H1 (cell line): ENCODE measurements around the gene LARP1. TPM values are rescaled to one million over a fixed set of nuclear protein-coding genes. Genes with fewer than 3 reads are reported as not detected.
A peak's percentile ranks its signal among the peaks of the same experiment; 100 is the strongest.

Experiments used
- CTCF ChIA-PET: fragments of 300-600 bp; sonication (Branson Sonifier 250); formaldehyde crosslinking; loops from one replicate; lab custom pipeline; 2021; ENCODE audit not compliant: partially characterized antibody; lab: Charles Lee
- POLR2A ChIA-PET: fragments of 300-600 bp; sonication (Branson Sonifier 250); formaldehyde crosslinking; loops from one replicate; lab custom pipeline; 2021; ENCODE audit warnings: inconsistent platforms; ENCODE audit not compliant: partially characterized antibody; lab: Charles Lee
- DNase-seq, 2 experiments: peaks; one replicate each; pipeline versions ENCODE4 v3.0.0 to v3.0.0-alpha.2; 2010 to 2022; ENCODE audit warnings: low spot score in 2 of 2, low read depth in 1 of 2, mixed read lengths in 1 of 2
- FAIRE-seq: peaks from 2 replicates; lab custom pipeline; 2011; peaks lifted over from hg19 to GRCh38; lab: Jason Lieb, UNC
- H2AFZ ChIP-seq: 2 replicates; pipeline ENCODE4 v1.8.1; 2012; ENCODE audit warnings: low read length, inconsistent platforms
- H2AK5ac ChIP-seq: 2 replicates; pipeline ENCODE4 v1.6.1; 2013; ENCODE audit warnings: low read depth, low read length
- H2BK120ac ChIP-seq: replicated peaks from 2 replicates; pipeline ENCODE3; 2013; ENCODE audit warnings: low read depth, low read length, inconsistent platforms
- H2BK12ac ChIP-seq: 2 replicates; pipeline ENCODE4 v1.6.1; 2013; ENCODE audit warnings: low read depth, low read length
- H2BK15ac ChIP-seq: 2 replicates; pipeline ENCODE4 v1.6.1; 2013; ENCODE audit warnings: low read length
- H2BK20ac ChIP-seq: 2 replicates; pipeline ENCODE4 v1.6.1; 2013; ENCODE audit warnings: low read length
- H2BK5ac ChIP-seq: 2 replicates; pipeline ENCODE4 v1.6.1; 2013; ENCODE audit warnings: low read depth, low read length
- H3K14ac ChIP-seq: 2 replicates; pipeline ENCODE4 v1.6.1; 2013; ENCODE audit warnings: inconsistent platforms; ENCODE audit not compliant: insufficient read length
- H3K18ac ChIP-seq: 2 replicates; pipeline ENCODE4 v1.6.1; 2013; ENCODE audit warnings: low read length; ENCODE audit errors: extremely low read depth
- H3K23ac ChIP-seq: 2 replicates; pipeline ENCODE4 v1.6.1; 2013; ENCODE audit warnings: inconsistent platforms; ENCODE audit not compliant: insufficient read length
- H3K23me2 ChIP-seq: 2 replicates; pipeline ENCODE4 v1.6.1; 2013; ENCODE audit warnings: low read depth, low read length
- H3K27ac ChIP-seq: 2 replicates; pipeline ENCODE4 v1.6.1; 2011; ENCODE audit warnings: low read depth, low read length, inconsistent platforms
- H3K27me3 ChIP-seq, 4 experiments: replicated peaks in 1 of 4; 1 replicate in 1 of 4; 2 replicates in 3 of 4; pipeline versions ENCODE4 v1.6.1 to v1.8.1; 2011 to 2013; ENCODE audit warnings: low read length in 3 of 4, mild to moderate bottlenecking in 3 of 4, inconsistent platforms in 2 of 4, mixed read lengths in 2 of 4, moderate library complexity in 1 of 4; ENCODE audit not compliant: control insufficient read depth in 3 of 4, insufficient read depth in 3 of 4; ENCODE audit errors: extremely low read depth in 1 of 4
- H3K36me3 ChIP-seq, 4 experiments: 2 replicates each; pipeline versions ENCODE4 v1.6.1 to v1.8.1; 2011 to 2013; ENCODE audit warnings: mild to moderate bottlenecking in 4 of 4, low read length in 3 of 4, moderate library complexity in 2 of 4, control low read depth in 1 of 4, inconsistent platforms in 1 of 4; ENCODE audit not compliant: insufficient read depth in 4 of 4, control insufficient read depth in 2 of 4
- H3K4ac ChIP-seq: replicated peaks from 2 replicates; pipeline ENCODE3; 2013; ENCODE audit warnings: low read length, low read depth, mixed read lengths, inconsistent platforms; ENCODE audit not compliant: insufficient read length
- H3K4me1 ChIP-seq, 4 experiments: replicated peaks in 1 of 4; 1 replicate in 1 of 4; 2 replicates in 3 of 4; pipeline versions ENCODE4 v1.6.1 to v1.8.1; 2011 to 2013; ENCODE audit warnings: low read length in 3 of 4, inconsistent platforms in 2 of 4, mixed read lengths in 1 of 4; ENCODE audit not compliant: insufficient read depth in 4 of 4, control insufficient read depth in 3 of 4
- H3K4me2 ChIP-seq, 2 experiments: 2 replicates each; pipeline versions ENCODE4 v1.6.1 to v1.8.1; 2011 to 2013; ENCODE audit warnings: low read depth in 2 of 2, low read length in 2 of 2, control low read depth in 1 of 2, inconsistent platforms in 1 of 2, mild to moderate bottlenecking in 1 of 2; ENCODE audit not compliant: insufficient read depth in 1 of 2
- H3K4me3 ChIP-seq, 4 experiments: fragments of 200-600, 300-600 bp in 1 of 4; sonication (generic), shearing (Covaris generic), sonication (Bioruptor Twin) in 1 of 4; 2 replicates each; pipeline versions ENCODE4 v1.5.1 to v1.8.1; 2011 to 2016; ENCODE audit warnings: low read length in 4 of 4, low read depth in 3 of 4, control low read depth in 2 of 4, inconsistent platforms in 2 of 4, mild to moderate bottlenecking in 2 of 4, mixed read lengths in 1 of 4, moderate library complexity in 1 of 4; ENCODE audit not compliant: insufficient read depth in 2 of 4; ENCODE audit errors: extremely low read depth in 1 of 4
- H3K56ac ChIP-seq: replicated peaks from 2 replicates; pipeline ENCODE3; 2013; ENCODE audit warnings: low read depth, mild to moderate bottlenecking, mixed read lengths, low read length, inconsistent platforms; ENCODE audit not compliant: insufficient read length
- H3K79me1 ChIP-seq: 2 replicates; pipeline ENCODE4 v1.6.1; 2013; ENCODE audit warnings: low read depth, low read length, control low read depth
- H3K79me2 ChIP-seq, 2 experiments: 2 replicates each; pipeline versions ENCODE4 v1.6.1 to v1.8.1; 2012 to 2013; ENCODE audit warnings: low read length in 2 of 2, mild to moderate bottlenecking in 2 of 2, inconsistent platforms in 1 of 2; ENCODE audit not compliant: insufficient read depth in 2 of 2, control insufficient read depth in 1 of 2
- H3K9ac ChIP-seq, 4 experiments: replicated peaks in 1 of 4; 1 replicate in 1 of 4; 2 replicates in 3 of 4; pipeline versions ENCODE4 v1.6.1 to v1.8.1; 2011 to 2013; ENCODE audit warnings: low read depth in 3 of 4, low read length in 3 of 4, control low read depth in 2 of 4, mild to moderate bottlenecking in 2 of 4, moderate library complexity in 2 of 4, inconsistent platforms in 1 of 4; ENCODE audit errors: extremely low read depth in 1 of 4
- H3K9me3 ChIP-seq, 2 experiments: 2 replicates each; pipeline versions ENCODE4 v1.6.1 to v1.8.1; 2012 to 2013; ENCODE audit warnings: mild to moderate bottlenecking in 2 of 2, moderate library complexity in 2 of 2, control low read depth in 1 of 2, inconsistent platforms in 1 of 2, low read depth in 1 of 2, low read length in 1 of 2, mixed read lengths in 1 of 2; ENCODE audit not compliant: insufficient read depth in 2 of 2
- H4K20me1 ChIP-seq, 2 experiments: replicated peaks in 1 of 2; 2 replicates each; pipeline versions ENCODE3 to v1.8.1; 2011 to 2013; ENCODE audit warnings: inconsistent platforms in 2 of 2, low read length in 2 of 2, mild to moderate bottlenecking in 1 of 2; ENCODE audit not compliant: insufficient read depth in 2 of 2, control insufficient read depth in 1 of 2
- H4K5ac ChIP-seq: 2 replicates; pipeline ENCODE4 v1.6.1; 2013; ENCODE audit warnings: low read length, low read depth, mixed read lengths, inconsistent platforms; ENCODE audit not compliant: insufficient read length
- H4K8ac ChIP-seq: 2 replicates; pipeline ENCODE4 v1.8.0; 2013; ENCODE audit warnings: mild to moderate bottlenecking, moderate library complexity, low read length, inconsistent platforms; ENCODE audit not compliant: insufficient read depth; ENCODE audit errors: extremely low read depth
- H4K91ac ChIP-seq: replicated peaks from 2 replicates; pipeline ENCODE3; 2013; ENCODE audit warnings: low read length, mixed read lengths, inconsistent platforms; ENCODE audit not compliant: insufficient read length
- CBX5 ChIP-seq: fragments of 300-800, 300-1000 bp; sonication (generic); IDR thresholded peaks from 2 replicates; pipeline ENCODE4 v1.7.1; 2016; ENCODE audit warnings: antibody characterized with exemption, low read length, low read depth
- GABPA ChIP-seq: IDR thresholded peaks from 2 replicates; pipeline ENCODE4 v1.6.1; 2011; ENCODE audit warnings: mild to moderate bottlenecking, low read length, moderate library complexity, borderline replicate concordance; ENCODE audit not compliant: insufficient read depth
- SUZ12 ChIP-seq: fragments of 200-600 bp; sonication (generic); IDR thresholded peaks from 2 replicates; pipeline ENCODE4 v1.6.1; 2012; ENCODE audit warnings: mild to moderate bottlenecking, inconsistent platforms, low read length, moderate library complexity, mixed read lengths
- TEAD4 ChIP-seq: IDR thresholded peaks from 2 replicates; pipeline ENCODE4 v1.6.1; 2012; ENCODE audit warnings: low read depth, low read length, inconsistent platforms, mixed read lengths
- WGBS, 2 experiments: shearing (Covaris generic) in 1 of 2; methylation state at CpG; one replicate each; pipeline versions ENCODE4 v1.1.6 to v1.1.7; 2013 to 2015; ENCODE audit warnings: low lambda C conversion rate in 2 of 2, mixed read lengths in 2 of 2, inconsistent platforms in 1 of 2, low coverage in 1 of 2, missing lambda C conversion rate in 1 of 2; ENCODE audit not compliant: insufficient replicate concordance in 2 of 2, insufficient coverage in 1 of 2, insufficient read length in 1 of 2; ENCODE audit errors: extremely low coverage in 1 of 2, missing lambda C conversion rate in 1 of 2; 5-methylcytosine and 5-hydroxymethylcytosine counted together
- polyA plus RNA-seq, 7 experiments: library from polyadenylated mRNA; depleted of rRNA in 3 of 7; stranded (reverse) in 5 of 7; unstranded in 2 of 7; fragments of >200 nt in 5 of 7; fragments of 200-250 nt in 2 of 7; gene quantifications; 1 replicate in 5 of 7; 2 replicates in 1 of 7; 4 replicates in 1 of 7; pipeline versions ENCODE4 v1.2.1 to v1.2.3, GENCODE V29; 2011 to 2013; ENCODE audit warnings: missing spikeins in 2 of 7, mixed read lengths in 2 of 7
- total RNA-seq: library from RNA; stranded (reverse); fragmentation: NEBNext Ultra II Directional; extraction: Animal tissue kit (Norgen Biotek cat#: 25700); gene quantifications from 2 replicates; pipeline ENCODE4 v1.2.1, GENCODE V29; 2021

The LARP1 gene
- total and polyA plus RNA-seq, 2 of the 8 experiments (the other 6 are each of a cell fraction or from before 2014, with no cell fraction given), result 106 to 422 TPM

DNA sequence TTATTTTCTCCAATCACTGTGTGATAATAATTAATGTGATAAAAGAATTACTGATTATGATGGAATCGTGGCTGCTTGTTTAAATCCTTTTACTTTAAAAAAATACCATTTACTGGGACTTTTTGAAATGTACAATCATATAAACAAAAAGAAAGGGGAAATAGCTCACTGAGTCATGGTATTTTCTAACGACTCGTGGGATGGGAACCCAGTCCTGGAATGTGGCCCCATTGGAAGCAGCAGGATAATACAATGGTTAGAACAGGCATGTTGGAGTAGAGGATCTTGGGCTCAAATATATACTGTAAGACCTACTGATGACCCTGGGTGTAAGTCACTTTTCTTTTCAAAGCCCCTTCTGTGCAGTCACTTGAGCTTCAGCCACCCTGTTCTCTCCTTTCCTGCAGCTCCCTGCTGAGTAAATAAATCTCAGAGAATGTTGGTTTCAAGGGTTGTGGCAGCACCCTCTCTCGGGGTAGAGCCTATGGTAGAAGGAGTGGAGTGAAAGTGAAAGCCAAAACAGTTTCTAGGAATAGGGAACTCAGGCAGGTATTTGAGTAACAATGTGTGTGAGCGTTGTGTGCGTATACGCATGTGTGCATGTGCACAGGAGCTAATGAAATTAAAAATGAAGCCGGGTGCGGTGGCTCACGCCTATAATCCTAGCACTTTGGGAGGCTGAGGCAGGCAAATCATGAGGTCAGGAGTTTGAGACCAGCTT, 40.8 kb upstream of the LARP1 start:
- peak overlapping the region; percentile 5; the same call in 1 of the 2 replicates for H3K18ac ChIP-seq
- H4K5ac ChIP-seq, result no peak overlapping the region
- peak overlapping the region; percentile 8 to 67 for H3K4me2 ChIP-seq
- H2BK120ac ChIP-seq, result no peak overlapping the region
- peaks cover 0 to 19% of the 10 kb centered on the region in 2 experiments; a peak in 2 of 4 replicates for H3K79me2 ChIP-seq
- peak; percentile 7 for FAIRE-seq
- peak overlapping the region; percentile 9; the same call in 1 of the 2 replicates for H2BK20ac ChIP-seq
- H3K27ac ChIP-seq, result no peak overlapping the region
- H2BK15ac ChIP-seq, result no peak overlapping the region
- no peak overlapping the region for H2AFZ ChIP-seq
- no peaks in the 10 kb centered on the region for H4K20me1 ChIP-seq
- TF ChIP-seq TEAD4 (peak; percentile 45; the same call in 1 of the 2 replicates), GABPA (no peak), CBX5 (no peak), SUZ12 (no peak)
- no peak overlapping the region for H3K14ac ChIP-seq
- H3K56ac ChIP-seq, result no peak overlapping the region
- peaks cover 12 to 33% (median 24%) of the 10 kb centered on the region in 4 experiments for H3K4me1 ChIP-seq
- peak overlapping the region; percentile 21 for H2BK12ac ChIP-seq
- H4K91ac ChIP-seq, result peak overlapping the region; percentile 1
- 0 out of 2 replicates have a peak overlapping the region, but pooled peaks have one; percentile 17 for H2AK5ac ChIP-seq
- H3K36me3 ChIP-seq, result no peaks in the 10 kb centered on the region; a peak in 1 of 8 replicates
- H3K4ac ChIP-seq, result peak overlapping the region; percentile 40
- peaks cover 8% of the 10 kb centered on the region for H3K23me2 ChIP-seq
- no peak overlapping the region for H3K9ac ChIP-seq
- DNase-seq, result no peak
- H3K23ac ChIP-seq, result no peak overlapping the region
- POLR2A ChIA-PET, result interaction anchor here (0.6 to 5.7 kb wide), 11 partner anchors 13 to 672 kb away, joined by 3 to 29 read pairs (median 3); no protein-coding TSS in a partner anchor
- no peaks in the 10 kb centered on the region for H3K9me3 ChIP-seq
- CTCF ChIA-PET, result interaction anchor here (0.6 to 5.2 kb wide), 11 partner anchors 9 to 64 kb away, joined by 3 to 27 read pairs (median 4); no protein-coding TSS in a partner anchor
- WGBS, 2 experiments, result 83% methylated on average over 10 of the region's 10 CpGs; no CpG with 5 or more reads in 1 of the 2 experiments
- no peak overlapping the region for H3K4me3 ChIP-seq
- H2BK5ac ChIP-seq, result no peak overlapping the region
- H3K79me1 ChIP-seq, result peaks cover 3% of the 10 kb centered on the region
- H4K8ac ChIP-seq, result no peak overlapping the region
- no peaks in the 10 kb centered on the region for H3K27me3 ChIP-seq
